Measurements from ENCODE around the gene CDH22.

Gene CDH22

DNA sequence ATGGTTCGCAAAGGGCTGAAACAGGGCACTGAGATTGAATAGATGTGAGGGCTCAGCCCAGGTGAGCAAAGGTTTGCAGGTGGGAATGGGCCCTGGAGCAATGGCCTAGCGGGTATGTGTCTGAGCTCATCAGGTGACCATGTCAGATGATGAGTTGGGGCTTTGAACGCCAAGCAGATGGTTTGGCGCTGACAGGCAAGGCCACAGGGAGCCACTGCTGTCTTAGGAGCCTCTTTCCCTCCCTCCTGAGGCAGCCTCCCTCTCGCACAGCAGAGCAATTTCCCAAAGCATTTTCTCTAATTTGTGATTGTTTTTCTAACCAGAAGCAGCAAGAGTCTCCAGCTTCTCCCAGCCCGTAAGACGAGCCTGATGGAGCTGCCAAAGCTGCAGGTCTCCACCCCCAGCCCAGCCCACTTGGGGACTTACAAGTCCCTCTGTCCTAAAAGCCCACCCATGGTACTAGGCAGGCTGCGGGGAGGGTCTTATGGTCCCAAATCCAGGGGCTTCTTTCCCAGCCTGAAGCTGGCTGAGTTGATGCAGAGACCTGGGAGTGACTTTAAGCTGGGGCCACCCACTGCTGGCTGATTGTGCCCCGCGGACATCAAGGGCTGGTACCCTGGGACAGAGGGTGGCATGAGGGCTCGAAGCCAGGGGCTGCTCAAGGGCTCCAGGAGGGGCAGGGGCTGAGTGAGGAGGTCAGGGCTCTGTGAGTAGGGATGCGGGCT, 11.6 kb downstream of the CDH22 start:
- no peak overlapping the region for H3K14ac ChIP-seq (ENCODE audit: low read length)
- H2AFZ ChIP-seq (ENCODE audit: low read length): no peak overlapping the region
- no peak overlapping the region for H3K4me2 ChIP-seq (ENCODE audit: insufficient read depth, low read length, poor library complexity, severe bottlenecking)
- no peak overlapping the region for H3K4ac ChIP-seq (ENCODE audit: low read length)
- no peak overlapping the region for H2BK12ac ChIP-seq (ENCODE audit: low read length)
- no peak overlapping the region for H2BK5ac ChIP-seq (ENCODE audit: low read length)
- DNase-seq (ENCODE audit: low spot score): no peak
- no peak overlapping the region for H3K27ac ChIP-seq (replicated peaks; ENCODE audit: low read length)
- H3K79me1 ChIP-seq (ENCODE audit: low read depth, low read length): no peaks in the 10 kb centered on the region
- no peak overlapping the region for H3K23ac ChIP-seq (ENCODE audit: low read depth, low read length, poor library complexity)
- H4K8ac ChIP-seq (ENCODE audit: low read depth, low read length): no peak overlapping the region
- H2AK5ac ChIP-seq (ENCODE audit: low read depth, low read length): no peak overlapping the region
- H3K9me3 ChIP-seq (replicated peaks in 1 of 2; ENCODE audit: control insufficient read depth in 2 of 2, insufficient read depth in 1 of 2, low read depth in 1 of 2, low read length in 2 of 2): no peaks in the 10 kb centered on the region
- no peak overlapping the region for H4K91ac ChIP-seq (ENCODE audit: low read depth, low read length, poor library complexity)
- H3K27me3 ChIP-seq (ENCODE audit: control insufficient read depth in 3 of 3, insufficient read depth in 3 of 3, low read depth in 1 of 3, low read length in 3 of 3): peaks cover 0 to 52% (median 0%) of the 10 kb centered on the region in 3 experiments
- no peak overlapping the region for H2BK120ac ChIP-seq (ENCODE audit: low read depth, low read length)
- WGBS, 2 donors (ENCODE audit: extremely low coverage in 2 of 2, insufficient read length in 2 of 2, insufficient replicate concordance in 1 of 2): no CpG with 5 or more reads among the region's 12 CpGs
- H3K36me3 ChIP-seq (replicated peaks in 1 of 2; ENCODE audit: control insufficient read depth in 2 of 2, insufficient read depth in 2 of 2, low read length in 2 of 2): no peaks in the 10 kb centered on the region
- no peak overlapping the region for H3K9ac ChIP-seq (ENCODE audit: low read depth, low read length, poor library complexity)
- no peak overlapping the region for H3K4me3 ChIP-seq (ENCODE audit: low read length in 2 of 2)
- H3K4me1 ChIP-seq (ENCODE audit: control insufficient read depth in 2 of 2, insufficient read depth in 1 of 2, low read depth in 1 of 2, low read length in 2 of 2): peaks cover 0 to 14% of the 10 kb centered on the region in 2 donors
- no peak overlapping the region for H2BK15ac ChIP-seq (ENCODE audit: low read length)
- peak overlapping the region; percentile 74 for H3K18ac ChIP-seq (ENCODE audit: low read length)

GRCh38 chr20:46293084-46293483, 15.2 kb downstream of the CDH22 start:
- peak; percentile 73 for DNase-seq (ENCODE audit: low spot score)

DNA sequence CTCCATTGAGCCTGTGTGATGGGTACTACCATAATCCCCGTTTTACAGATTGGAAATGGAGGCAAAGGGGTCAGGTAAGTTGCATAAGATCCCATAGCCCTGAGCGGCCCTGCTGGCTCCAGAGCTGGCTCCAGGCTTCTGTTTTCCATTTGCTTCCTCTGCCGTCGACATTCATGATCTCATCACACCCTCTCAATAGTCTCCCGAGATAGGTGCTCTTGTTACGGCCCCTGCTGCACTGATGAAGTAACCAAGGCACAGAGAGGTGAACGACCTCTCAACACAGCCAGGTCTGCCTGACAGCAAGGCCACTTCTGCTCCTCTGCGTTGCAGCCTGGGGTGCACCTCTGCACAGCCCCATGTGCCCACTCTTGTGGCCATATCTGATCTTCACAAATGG, 16.9 kb downstream of the CDH22 start:
- Histone ChIP-seq H2AK5ac (ENCODE audit: low read depth, low read length) (no peak overlapping the region), H3K4me1 (ENCODE audit: control insufficient read depth in 2 of 2, insufficient read depth in 1 of 2, low read depth in 1 of 2, low read length in 2 of 2) (peaks cover 0 to 13% of the 10 kb centered on the region in 2 donors), H2BK15ac (ENCODE audit: low read length) (no peak overlapping the region), H3K18ac (ENCODE audit: low read length) (no peak overlapping the region), H3K36me3 (replicated peaks in 1 of 2; ENCODE audit: control insufficient read depth in 2 of 2, insufficient read depth in 2 of 2, low read length in 2 of 2) (no peaks in the 10 kb centered on the region), H3K9me3 (replicated peaks in 1 of 2; ENCODE audit: control insufficient read depth in 2 of 2, insufficient read depth in 1 of 2, low read depth in 1 of 2, low read length in 2 of 2) (no peaks in the 10 kb centered on the region), H2BK5ac (ENCODE audit: low read length) (no peak overlapping the region), H3K4me3 (ENCODE audit: low read length in 2 of 2) (no peak overlapping the region), H3K4me2 (ENCODE audit: insufficient read depth, low read length, poor library complexity, severe bottlenecking) (no peak overlapping the region), H3K27ac (replicated peaks; ENCODE audit: low read length) (no peak overlapping the region), H2BK120ac (ENCODE audit: low read depth, low read length) (no peak overlapping the region), H3K4ac (ENCODE audit: low read length) (no peak overlapping the region), H3K27me3 (ENCODE audit: control insufficient read depth in 3 of 3, insufficient read depth in 3 of 3, low read depth in 1 of 3, low read length in 3 of 3) (peaks cover 0 to 54% (median 0%) of the 10 kb centered on the region in 3 experiments), H3K9ac (ENCODE audit: low read depth, low read length, poor library complexity) (no peak overlapping the region), H4K91ac (ENCODE audit: low read depth, low read length, poor library complexity) (no peak overlapping the region), H3K23ac (ENCODE audit: low read depth, low read length, poor library complexity) (peak overlapping the region; percentile 11), H2BK12ac (ENCODE audit: low read length) (no peak overlapping the region), H3K14ac (ENCODE audit: low read length) (no peak overlapping the region), H3K79me1 (ENCODE audit: low read depth, low read length) (no peaks in the 10 kb centered on the region), H2AFZ (ENCODE audit: low read length) (no peak overlapping the region), H4K8ac (ENCODE audit: low read depth, low read length) (no peak overlapping the region)
- no CpG with 5 or more reads among the region's 8 CpGs for WGBS, 2 donors (ENCODE audit: extremely low coverage in 2 of 2, insufficient read length in 2 of 2, insufficient replicate concordance in 1 of 2)
- no peak for DNase-seq (ENCODE audit: low spot score)

More at GRCh38 chr20:46293084-46293483, 15.2 kb downstream of the CDH22 start:
- H3K27me3 ChIP-seq (ENCODE audit: control insufficient read depth in 3 of 3, insufficient read depth in 3 of 3, low read depth in 1 of 3, low read length in 3 of 3): peaks cover 0 to 49% (median 0%) of the 10 kb centered on the region in 3 experiments
- H2BK120ac ChIP-seq (ENCODE audit: low read depth, low read length): no peak overlapping the region
- no peaks in the 10 kb centered on the region for H3K9me3 ChIP-seq (replicated peaks in 1 of 2; ENCODE audit: control insufficient read depth in 2 of 2, insufficient read depth in 1 of 2, low read depth in 1 of 2, low read length in 2 of 2)
- H2BK15ac ChIP-seq (ENCODE audit: low read length): no peak overlapping the region
- no peak overlapping the region for H2AK5ac ChIP-seq (ENCODE audit: low read depth, low read length)
- no peak overlapping the region for H2BK12ac ChIP-seq (ENCODE audit: low read length)
- H3K36me3 ChIP-seq (replicated peaks in 1 of 2; ENCODE audit: control insufficient read depth in 2 of 2, insufficient read depth in 2 of 2, low read length in 2 of 2): no peaks in the 10 kb centered on the region
- H3K9ac ChIP-seq (ENCODE audit: low read depth, low read length, poor library complexity): no peak overlapping the region
- no peak overlapping the region for H3K18ac ChIP-seq (ENCODE audit: low read length)
- H3K4me1 ChIP-seq (ENCODE audit: control insufficient read depth in 2 of 2, insufficient read depth in 1 of 2, low read depth in 1 of 2, low read length in 2 of 2): peaks cover 0 to 14% of the 10 kb centered on the region in 2 donors
- H3K4ac ChIP-seq (ENCODE audit: low read length): no peak overlapping the region
- WGBS, 2 donors (ENCODE audit: extremely low coverage in 2 of 2, insufficient read length in 2 of 2, insufficient replicate concordance in 1 of 2): no CpG with 5 or more reads among the region's 3 CpGs
- H3K14ac ChIP-seq (ENCODE audit: low read length): no peak overlapping the region
- H3K79me1 ChIP-seq (ENCODE audit: low read depth, low read length): no peaks in the 10 kb centered on the region
- no peak overlapping the region for H4K91ac ChIP-seq (ENCODE audit: low read depth, low read length, poor library complexity)
- H2AFZ ChIP-seq (ENCODE audit: low read length): no peak overlapping the region
- no peak overlapping the region for H3K27ac ChIP-seq (replicated peaks; ENCODE audit: low read length)
- H4K8ac ChIP-seq (ENCODE audit: low read depth, low read length): no peak overlapping the region
- H3K23ac ChIP-seq (ENCODE audit: low read depth, low read length, poor library complexity): no peak overlapping the region
- no peak overlapping the region for H3K4me3 ChIP-seq (ENCODE audit: low read length in 2 of 2)
- H2BK5ac ChIP-seq (ENCODE audit: low read length): no peak overlapping the region
- H3K4me2 ChIP-seq (ENCODE audit: insufficient read depth, low read length, poor library complexity, severe bottlenecking): no peak overlapping the region

DNA sequence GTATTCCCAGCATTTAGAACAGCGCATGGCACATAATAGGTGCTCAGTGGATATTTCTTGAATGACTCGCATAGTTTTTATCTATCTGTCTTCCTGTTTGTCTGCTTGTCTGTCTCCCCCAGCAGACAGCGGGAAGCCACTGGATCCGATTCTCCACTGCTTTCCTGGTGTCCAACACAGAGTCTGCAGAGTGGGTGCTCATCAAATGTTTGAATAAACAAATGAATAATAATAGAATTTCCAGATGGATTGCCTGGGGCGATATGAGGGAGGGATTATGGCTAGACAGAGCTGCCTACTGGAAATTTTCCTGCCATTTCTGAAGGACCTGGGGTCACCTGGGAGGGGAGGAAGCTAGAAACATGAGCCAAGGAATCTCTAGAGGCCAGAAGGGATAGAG, 18.9 kb downstream of the CDH22 start:
- Histone ChIP-seq H3K4me3 (ENCODE audit: low read length in 2 of 2) (no peak overlapping the region), H2AK5ac (ENCODE audit: low read depth, low read length) (no peak overlapping the region), H3K27me3 (ENCODE audit: control insufficient read depth in 3 of 3, insufficient read depth in 3 of 3, low read depth in 1 of 3, low read length in 3 of 3) (peaks cover 0 to 57% (median 0%) of the 10 kb centered on the region in 3 experiments), H2BK12ac (ENCODE audit: low read length) (no peak overlapping the region), H3K4me2 (ENCODE audit: insufficient read depth, low read length, poor library complexity, severe bottlenecking) (no peak overlapping the region), H4K8ac (ENCODE audit: low read depth, low read length) (no peak overlapping the region), H2BK5ac (ENCODE audit: low read length) (no peak overlapping the region), H4K91ac (ENCODE audit: low read depth, low read length, poor library complexity) (no peak overlapping the region), H3K27ac (replicated peaks; ENCODE audit: low read length) (no peak overlapping the region), H3K23ac (ENCODE audit: low read depth, low read length, poor library complexity) (no peak overlapping the region), H2BK15ac (ENCODE audit: low read length) (no peak overlapping the region), H3K14ac (ENCODE audit: low read length) (no peak overlapping the region), H3K4me1 (ENCODE audit: control insufficient read depth in 2 of 2, insufficient read depth in 1 of 2, low read depth in 1 of 2, low read length in 2 of 2) (peaks cover 0 to 10% of the 10 kb centered on the region in 2 donors), H3K18ac (ENCODE audit: low read length) (no peak overlapping the region), H3K79me1 (ENCODE audit: low read depth, low read length) (no peaks in the 10 kb centered on the region), H3K36me3 (replicated peaks in 1 of 2; ENCODE audit: control insufficient read depth in 2 of 2, insufficient read depth in 2 of 2, low read length in 2 of 2) (no peaks in the 10 kb centered on the region), H2BK120ac (ENCODE audit: low read depth, low read length) (no peak overlapping the region), H2AFZ (ENCODE audit: low read length) (no peak overlapping the region), H3K9ac (ENCODE audit: low read depth, low read length, poor library complexity) (no peak overlapping the region), H3K4ac (ENCODE audit: low read length) (no peak overlapping the region), H3K9me3 (replicated peaks in 1 of 2; ENCODE audit: control insufficient read depth in 2 of 2, insufficient read depth in 1 of 2, low read depth in 1 of 2, low read length in 2 of 2) (no peaks in the 10 kb centered on the region)
- no peak for DNase-seq (ENCODE audit: low spot score)
- WGBS, 2 donors (ENCODE audit: extremely low coverage in 2 of 2, insufficient read length in 2 of 2, insufficient replicate concordance in 1 of 2): no CpG with 5 or more reads among the region's 5 CpGs

All from neuronal stem cell (in vitro differentiated cells).